Stimulated activated naive CD4-positive, alpha-beta T cell treated with Interleukin-2 at 50 U/mL for 16 hours (primary cell): ENCODE measurements around the gene DNAJC21.
"Not testable (repeated sequence)": the region's sequence is repeated elsewhere in the genome, so short reads cannot be mapped to it uniquely, and the experiment has no call there.

Experiments used
- DNase-seq: peaks from one replicate; lab custom pipeline; 2025; lab: John Stamatoyannopoulos, UW

DNAJC21 gene

DNA sequence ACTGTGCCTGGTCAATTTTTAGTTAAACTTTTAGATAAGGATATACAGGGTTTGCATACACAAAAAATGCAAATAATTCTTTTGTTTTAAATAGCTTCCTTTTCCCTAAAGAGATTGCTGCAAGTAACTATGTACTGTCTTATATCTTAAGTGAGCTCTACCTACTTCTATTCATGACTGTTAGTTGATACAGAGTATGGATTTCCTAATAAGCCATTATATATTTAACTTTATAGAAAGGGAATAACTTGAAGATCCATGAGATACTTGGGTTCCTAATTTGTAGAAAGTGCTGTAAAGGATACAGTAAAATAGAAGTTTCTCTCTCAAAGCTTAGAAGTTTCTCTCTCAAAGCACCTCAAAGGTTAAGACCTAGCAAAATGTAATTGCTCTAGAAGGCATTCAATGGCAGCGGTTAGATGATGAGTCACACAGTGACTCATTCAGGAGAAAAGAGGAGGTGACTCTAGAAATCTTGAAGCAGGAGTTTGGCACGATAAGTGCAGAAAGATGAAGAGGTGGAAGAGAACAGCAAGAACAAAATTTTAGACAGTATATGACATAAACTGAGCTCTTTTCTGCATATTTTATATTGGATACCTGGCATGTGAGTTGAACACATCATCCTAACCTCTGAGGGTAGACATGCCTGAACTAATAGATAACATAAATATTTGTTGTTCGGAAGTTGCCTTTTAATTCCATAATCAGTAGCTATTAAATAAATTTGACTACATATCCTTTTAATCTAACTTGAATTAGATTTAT is 5.5 kb upstream of the DNAJC21 start:
- DNase-seq, result peak; percentile 6

DNA sequence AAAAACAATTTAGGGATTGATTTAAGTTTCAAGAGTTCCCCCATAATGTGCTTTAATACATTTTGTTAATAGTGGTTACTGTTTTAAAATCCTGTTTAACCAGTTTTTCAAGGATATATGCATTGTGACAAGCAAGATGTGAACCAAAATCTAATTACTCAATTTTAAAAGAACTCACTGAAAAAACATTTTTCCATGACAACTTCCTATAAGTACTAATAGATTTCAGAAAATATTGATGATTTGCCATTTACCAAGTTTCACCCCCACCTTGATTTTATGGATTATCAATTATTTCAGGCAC is 4.9 kb upstream of the DNAJC21 start:
- DNase-seq, result no peak

DNA sequence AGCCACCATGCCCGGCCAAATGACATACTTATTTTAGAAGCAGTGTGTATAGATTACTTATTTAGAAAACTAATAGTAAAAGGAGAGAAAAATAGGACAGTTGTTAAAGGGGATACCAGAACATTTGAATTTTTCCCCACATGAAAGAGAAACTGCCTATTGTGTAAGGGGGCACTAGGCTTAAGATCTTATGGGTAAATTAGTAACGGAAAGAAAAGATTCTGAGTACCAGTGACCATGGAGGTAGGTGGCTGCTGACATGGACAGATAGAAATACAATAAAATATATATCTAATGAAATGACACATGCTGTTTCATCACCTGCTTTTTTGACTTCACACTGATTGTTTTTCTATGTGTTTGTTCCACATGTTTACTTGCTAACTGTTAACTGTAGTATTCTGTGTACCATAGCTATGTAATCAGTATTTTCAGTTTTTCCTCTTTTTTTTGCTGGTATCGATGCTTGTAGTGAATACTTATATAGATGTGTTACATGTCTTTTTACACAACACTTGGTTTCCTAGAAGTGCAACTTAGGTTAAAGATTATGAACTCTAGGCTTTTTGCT is 3.0 kb upstream of the DNAJC21 start:
- DNase-seq, result no peak

DNA sequence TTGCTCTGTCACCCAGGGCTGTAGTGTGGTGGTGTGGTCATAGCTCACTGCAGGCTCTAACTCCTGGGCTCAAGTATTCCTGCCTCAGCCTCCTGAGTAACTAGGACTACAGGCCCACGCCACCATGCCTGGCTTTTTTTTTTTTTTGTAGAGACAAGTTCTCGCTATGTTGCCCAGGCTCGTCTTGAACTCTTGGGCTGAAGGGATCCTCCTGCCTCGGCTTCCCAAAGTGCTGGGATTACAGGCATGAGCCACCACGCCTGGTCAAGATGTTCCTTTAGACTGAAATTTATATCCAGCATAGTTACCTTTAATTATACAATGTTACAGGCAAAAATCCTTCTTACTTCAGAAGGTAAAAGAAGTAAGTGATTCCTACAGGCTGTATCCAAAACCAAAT is 1.6 kb upstream of the DNAJC21 start:
- DNase-seq, result no peak

DNA sequence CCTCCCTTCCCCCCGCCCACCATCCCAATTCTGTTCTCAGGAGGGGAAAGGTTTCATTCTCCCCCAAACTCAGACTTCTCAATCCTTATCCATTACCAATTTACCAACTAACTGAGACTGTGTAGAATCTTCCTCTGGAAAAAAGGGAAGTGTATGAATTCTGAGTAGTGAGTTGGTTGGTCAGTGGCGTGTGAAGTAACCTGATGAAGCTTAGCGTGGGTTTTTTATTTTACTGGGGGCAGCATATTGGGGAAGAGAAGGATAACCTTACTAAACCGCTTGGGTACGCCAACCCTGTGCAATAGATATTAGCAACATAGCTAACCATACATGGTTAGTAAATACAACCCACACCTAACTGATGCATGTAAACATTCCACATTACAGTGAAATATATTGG is 1.1 kb upstream of the DNAJC21 start:
- no peak for DNase-seq

DNA sequence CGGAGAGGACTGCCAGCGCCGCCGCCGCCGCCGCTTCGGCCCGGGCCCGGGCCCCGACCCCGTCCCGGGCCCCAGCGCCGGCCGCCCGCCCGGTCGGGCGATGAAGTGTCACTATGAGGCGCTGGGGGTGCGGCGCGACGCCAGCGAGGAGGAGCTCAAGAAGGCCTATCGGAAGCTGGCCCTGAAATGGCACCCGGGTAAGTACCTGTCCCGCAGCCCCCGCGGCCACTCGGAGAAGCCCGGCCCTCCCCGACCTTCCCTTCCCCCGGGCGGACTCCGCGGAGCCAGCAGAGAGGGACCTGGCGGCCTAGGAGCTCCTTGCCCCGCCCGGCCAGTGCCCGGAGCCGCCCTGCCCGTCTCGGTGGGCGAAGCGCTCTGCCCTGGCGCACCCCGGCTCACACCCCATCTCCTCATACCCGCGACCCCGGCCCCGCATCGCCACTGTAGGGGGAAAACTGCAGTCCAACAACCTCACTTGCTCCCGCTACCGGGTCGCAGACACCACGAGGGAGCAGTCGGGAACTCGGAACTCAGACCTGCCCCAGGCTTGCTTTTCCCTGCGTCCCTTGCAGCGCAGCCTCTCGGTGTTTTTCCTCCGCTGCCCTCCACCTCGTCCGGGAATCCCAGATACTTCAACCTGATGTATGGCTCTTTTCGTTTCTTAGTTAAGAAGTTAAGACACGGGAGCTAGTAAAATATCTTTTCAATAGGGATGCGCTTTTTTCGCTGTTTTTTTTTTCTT is 532 bp downstream of the DNAJC21 start:
- DNase-seq, result peak; percentile 81

DNA sequence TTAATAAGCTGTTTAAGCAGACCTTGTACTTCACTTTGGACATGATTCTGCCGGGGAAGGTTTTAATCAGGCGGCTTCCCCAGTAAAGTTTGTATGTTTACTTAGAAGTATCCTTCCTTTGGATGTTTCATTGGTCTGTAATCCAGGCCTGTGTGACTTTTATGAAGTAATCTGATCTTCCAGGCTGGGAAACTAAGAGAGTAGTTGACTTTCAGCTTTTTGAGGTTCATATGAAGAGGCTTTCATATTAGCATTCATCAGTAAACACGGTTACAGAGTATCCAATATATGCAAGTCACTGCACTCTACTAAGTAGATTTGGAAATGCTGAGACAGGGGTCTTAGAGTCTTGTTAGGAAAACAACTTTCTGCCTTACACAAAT is 1.1 kb downstream of the DNAJC21 start:
- DNase-seq, result no peak

DNA sequence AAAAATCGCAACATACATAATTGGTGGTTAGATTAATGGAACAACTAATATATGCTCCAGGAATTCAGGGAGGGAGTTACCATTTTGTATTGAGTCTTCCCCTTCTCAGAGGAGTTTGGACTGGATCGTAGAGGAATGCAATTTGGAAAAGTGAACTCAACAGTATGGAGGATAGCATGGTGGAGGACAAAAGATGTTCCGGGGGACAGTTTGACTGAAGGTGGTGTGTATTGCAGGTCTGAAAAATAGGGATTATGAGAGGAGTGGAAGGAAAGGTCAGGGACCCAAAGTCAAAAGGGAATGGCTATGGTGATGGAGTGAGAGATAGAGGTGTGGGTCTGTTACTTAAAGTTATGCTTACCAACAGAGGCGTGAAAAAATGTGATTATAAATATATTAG is 1.5 kb downstream of the DNAJC21 start:
- no peak for DNase-seq

DNA sequence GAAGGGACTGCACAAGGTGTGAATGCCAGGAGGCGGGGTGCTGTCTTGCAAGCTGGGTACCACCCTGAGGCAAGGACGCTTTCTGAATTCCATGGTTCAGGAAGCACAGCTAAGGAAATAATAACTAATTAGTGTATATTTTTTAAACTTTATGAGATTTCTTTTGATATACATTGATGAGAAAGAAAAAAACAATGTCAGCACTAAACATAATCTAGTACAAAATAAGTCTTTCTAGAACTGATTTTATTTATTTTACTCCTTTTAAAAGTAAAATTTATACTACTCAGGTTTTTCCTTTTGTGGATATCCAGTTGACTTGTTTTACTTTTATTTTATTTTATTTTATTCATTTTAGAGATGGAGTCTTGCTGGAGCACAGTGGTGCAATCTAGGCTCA is 3.6 kb downstream of the DNAJC21 start:
- no peak for DNase-seq

DNA sequence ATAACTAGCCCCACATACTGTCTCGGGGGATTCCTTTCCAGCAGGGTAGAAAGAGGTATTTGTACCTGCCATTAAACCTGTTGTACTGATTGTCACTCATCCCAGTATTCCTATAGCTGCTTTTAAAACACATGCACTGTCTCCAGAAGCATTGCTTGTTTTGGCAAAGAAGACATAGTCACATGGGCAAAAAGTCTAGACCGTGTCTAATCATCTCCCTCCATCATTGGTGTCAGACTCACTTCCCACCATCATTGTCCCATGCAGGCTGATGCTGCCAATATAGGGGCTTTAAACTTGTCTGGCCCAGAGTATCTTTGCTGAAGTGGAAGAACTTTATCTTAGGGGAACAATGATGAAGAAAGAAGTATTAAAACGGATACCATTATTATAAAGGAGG is 12.6 kb downstream of the DNAJC21 start:
- DNase-seq, result no peak

DNA sequence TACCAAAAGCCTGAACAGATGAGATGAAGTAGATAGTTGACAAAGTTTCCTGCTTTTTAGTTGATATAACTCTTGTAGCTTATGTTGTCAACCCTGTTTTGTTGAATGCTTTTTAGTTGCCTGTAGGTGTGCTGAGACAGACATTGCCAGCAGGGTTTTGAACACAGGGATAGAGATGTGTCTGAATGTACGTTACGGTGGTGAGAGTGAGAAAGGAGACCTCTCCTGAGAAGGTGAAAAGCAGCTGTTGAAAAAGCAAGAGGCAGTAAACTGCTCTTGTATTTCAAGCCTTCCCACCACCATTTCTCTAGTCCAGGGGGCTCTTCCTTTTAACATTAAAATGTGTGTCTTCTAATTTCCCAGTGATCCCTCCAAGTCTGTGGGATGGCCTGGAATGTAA is 14.7 kb downstream of the DNAJC21 start:
- no peak for DNase-seq

DNA sequence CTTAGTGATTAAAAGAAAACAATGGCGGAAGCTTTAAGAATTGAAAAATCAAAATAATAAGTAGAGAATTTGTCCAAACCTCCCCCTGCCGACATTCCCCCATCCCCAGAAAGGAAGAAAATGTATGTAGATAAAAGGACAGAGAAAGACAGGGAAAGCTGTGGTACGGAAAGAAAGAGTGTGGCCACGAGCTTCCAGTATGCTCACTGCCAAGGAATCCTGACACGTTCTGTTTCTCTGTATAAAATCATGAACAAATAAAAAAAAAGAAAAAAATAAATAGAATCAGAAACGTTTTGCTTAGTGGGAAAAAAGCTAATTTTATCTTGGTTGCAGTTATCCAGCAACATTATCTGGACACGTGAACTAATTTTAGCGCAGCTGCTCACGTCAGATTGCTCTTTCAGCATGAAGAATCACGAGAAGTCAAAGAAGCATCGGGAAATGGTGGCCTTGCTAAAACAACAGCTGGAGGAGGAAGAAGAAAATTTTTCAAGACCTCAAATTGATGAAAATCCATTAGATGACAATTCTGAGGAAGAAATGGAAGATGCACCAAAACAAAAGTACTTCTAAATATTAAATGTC is 15.2 kb downstream of the DNAJC21 start:
- no peak for DNase-seq

DNA sequence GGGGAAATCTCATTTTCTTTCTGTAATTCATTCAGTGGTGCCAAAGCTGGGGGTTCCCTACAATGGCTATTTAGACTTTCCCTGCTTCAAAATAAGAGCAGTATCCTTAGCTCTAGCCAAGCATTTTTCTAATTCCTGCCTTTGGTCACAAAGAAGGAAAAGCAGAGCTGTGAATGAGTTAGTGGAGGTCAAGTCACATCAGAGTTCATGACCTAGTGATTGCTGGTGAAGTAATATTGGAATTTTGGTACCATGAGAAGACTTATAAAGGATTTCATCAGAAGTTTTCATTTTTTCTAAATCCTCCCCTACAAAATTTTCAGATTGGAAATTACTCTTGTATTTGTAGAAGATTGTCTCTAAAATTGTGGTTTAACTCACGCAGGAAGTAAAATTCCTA is 28.0 kb downstream of the DNAJC21 start:
- no peak for DNase-seq

DNA sequence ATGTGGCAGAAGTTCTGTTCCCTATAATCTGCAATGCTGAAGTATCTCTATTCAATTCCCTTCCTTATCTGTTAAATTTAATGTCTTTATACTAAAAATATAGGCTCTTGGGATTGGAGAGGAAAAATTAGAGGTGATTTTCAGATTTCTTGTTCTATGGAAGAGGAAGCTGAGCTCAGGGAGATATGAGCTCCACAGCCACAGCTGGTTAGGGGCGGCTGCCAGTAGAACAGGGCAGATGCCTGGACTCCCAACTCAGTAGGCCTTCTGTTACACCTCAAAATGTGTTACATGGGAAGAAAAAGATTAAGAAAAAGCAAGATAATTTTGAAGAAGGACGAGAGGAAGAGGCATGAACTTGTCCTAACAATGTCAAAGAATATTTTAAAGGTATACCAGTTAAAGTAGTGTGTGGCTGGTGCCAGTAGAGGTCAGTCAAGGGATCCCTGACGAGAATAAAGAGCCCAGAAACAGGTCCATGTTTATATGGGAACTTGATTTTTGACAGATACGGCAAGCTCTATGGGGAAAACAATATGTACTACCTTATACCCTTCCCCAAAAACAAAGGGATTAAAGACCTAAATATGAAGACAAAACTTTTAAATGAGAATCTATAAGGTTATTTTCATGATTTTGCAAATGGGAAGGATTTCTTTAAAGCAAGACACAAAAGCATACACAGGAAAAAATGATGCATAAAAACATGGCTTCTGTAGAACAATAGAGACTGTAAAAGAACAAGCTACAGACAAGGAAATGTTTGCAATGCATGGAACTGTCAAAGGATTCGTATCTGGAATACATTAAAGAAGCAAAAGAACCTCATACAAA is 28.7 kb downstream of the DNAJC21 start:
- DNase-seq, result no peak

DNA sequence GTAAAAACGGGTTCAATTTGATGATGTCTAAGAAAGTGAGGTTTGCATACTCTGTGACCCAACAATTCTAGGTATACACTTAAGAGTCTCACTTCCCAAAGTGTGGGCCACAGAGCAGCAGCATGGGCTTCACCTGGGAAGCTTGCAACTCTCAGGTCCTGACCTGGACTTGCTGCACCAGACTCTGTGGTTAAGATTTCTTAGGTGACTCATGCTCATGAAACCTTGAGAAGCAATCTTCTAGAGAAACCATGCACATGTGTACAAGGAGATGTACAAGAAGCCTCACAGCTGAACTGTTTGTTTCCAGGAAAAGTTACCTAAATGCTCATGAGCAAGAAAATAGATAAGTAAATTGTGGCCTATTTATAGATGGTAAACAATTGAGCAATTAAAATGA is 30.0 kb downstream of the DNAJC21 start:
- no peak for DNase-seq

DNA sequence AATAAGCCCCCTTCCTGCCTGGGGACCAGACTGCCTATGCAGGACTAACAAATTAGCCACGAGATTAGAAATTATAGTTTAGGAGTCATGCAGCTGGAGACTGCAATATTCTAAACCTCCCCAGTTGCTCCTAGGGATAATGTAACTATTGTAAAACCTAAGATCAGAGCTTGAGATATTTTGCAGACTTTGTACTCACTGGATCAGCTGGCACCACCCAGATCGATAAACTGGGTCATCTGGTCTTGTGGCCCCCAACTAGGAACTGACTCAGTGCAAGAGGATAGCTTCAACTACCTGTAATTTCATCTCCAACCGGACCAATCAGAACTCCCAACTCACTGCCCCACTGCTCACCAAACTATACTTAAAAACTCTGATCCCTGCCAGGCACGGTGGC is 38.2 kb downstream of the DNAJC21 start:
- no peak for DNase-seq

DNA sequence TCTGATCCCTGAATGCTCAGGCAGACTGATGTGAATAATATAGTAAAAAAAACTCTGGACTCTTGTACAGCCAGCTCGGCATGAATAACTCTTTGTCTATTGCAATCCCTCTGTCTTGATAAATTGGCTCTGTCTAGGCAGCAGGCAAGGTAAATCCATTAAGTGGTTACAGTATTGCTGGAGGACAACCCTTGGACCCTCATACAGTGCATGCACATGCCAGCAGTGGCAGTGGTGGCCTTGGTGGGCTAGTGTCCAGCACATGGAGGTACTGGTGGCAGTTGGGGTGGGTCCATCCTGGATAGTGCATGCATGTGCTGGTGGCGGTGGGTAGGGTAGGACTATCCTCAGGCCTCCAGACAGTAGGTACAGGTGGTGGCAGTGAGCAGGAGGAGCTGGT is 38.9 kb downstream of the DNAJC21 start:
- DNase-seq, result no peak

DNA sequence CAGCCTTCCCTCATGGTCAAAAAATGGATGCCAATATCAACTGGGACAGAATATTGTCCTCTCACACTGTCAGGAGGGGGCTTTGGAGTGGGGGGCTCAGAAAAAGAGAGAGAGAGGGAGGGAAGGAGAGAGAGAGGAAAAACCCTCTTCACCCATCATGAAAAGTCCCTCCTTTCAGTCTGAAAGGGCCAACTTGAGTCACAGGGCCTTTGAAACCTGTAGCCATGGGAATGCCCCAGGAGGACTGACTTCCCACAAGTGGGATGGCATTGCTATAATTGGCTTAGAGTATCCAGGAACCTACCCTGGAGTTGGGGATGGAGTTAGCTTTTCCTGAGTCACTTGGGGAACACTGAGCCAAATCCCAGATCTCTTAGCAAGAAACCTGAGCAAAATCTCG is 41.2 kb downstream of the DNAJC21 start:
- DNase-seq, result no peak

DNA sequence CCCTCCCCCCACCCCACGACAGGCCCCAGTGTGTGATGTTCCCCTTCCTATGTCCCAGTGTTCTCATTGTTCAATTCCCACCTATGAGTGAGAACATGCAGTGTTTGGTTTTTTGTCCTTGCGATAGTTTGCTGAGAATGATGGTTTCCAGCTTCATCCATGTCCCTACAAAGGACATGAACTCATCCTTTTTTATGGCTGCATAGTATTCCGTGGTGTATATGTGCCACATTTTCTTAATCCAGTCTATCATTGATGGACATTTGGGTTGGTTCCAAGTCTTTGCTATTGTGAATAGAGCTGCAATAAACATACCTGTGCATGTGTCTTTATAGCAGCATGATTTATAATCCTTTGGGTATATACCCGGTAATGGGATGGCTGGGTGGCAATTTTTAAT is 42.3 kb downstream of the DNAJC21 start:
- not testable (repeated sequence) for DNase-seq

DNA sequence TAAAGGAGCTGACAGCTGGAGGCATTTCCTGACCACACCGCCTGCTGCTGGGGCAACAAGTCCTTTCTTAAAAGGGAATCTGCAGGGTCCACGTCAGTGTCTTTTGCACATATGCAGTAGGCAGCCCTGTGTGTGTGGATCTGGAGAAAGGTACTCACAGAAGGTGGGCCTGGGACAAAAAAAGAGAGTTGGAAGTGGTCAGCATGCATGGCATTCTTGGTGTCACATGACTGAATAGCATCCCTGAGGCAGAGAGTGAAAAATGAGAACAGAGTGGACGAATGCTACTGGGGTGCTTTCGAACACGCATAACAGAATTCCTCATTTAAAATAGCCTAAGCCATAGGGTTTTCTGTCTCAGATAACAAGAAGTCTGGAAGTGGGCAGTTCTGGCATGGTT is 47.0 kb downstream of the DNAJC21 start:
- DNase-seq, result no peak

DNA sequence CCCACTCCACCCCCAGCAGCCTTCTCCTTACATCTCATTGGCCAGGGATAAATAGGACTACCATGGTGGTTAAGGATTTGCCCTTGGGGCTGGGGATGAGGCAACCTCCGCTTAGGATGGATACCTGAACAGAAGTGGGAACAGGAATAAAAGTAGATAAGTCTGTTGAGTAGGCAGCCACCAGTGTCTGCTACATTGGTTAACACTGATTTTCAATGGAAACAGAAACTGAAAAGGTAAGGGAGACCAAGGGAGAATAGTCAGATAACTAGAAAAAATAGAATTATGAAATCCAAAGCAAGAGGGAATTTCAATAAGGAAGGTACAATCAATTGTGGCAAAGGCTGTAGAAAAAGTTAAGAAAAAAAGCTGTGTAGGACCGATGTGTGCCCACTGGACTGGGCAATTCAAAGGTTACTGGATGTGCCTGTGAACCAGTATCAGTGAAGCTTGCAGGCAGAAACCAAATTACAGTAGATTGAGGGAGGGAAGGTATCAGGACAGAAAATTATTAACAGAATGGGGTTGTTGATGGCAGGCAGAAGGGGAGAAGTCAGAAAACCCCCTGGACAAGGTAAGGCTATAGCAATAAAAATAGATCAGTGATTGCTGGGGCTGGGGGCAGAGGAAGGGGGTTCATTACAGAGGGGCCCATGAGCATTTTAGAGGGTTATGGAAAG is 48.7 kb downstream of the DNAJC21 start:
- no peak for DNase-seq

DNA sequence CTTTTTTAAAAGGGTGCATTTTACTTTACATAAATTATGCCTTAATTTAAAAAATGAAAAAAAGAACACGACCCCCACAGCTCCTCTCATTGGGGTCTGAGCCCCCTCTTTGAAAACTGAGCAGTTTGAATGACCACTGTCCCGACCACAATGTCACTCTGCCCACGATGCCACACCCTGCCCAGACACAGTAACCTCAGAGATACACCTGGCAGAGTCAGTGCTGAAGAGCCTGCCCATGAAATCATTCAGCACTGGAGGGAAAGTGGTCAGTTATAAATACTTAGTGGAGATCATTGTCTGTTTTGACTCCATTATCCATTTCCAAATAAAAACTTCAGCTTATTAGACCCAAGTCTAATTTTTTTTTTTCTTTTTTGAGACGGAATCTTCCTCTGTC is 49.3 kb downstream of the DNAJC21 start:
- no peak for DNase-seq
